Loucy (cell line): ENCODE measurements around the gene ESD.
"Not testable (repeated sequence)": the region's sequence is repeated elsewhere in the genome, so short reads cannot be mapped to it uniquely, and the experiment has no call there.

Experiments
- H2AFZ ChIP-seq: fragments of 200-600 bp; sonication (generic); 2 replicates; pipeline ENCODE4 v1.6.0; 2016; ENCODE audit warnings: antibody characterized with exemption, mild to moderate bottlenecking, low read length, moderate library complexity
- H3F3A ChIP-seq: fragments of 200-600 bp; 2 replicates; pipeline ENCODE4 v1.6.0; 2016; ENCODE audit warnings: antibody characterized with exemption, low read depth, mild to moderate bottlenecking
- H3K27me3 ChIP-seq: fragments of 200-600 bp; sonication (generic); 2 replicates; pipeline ENCODE4 v1.6.1; 2014; ENCODE audit warnings: low read length, mild to moderate bottlenecking; ENCODE audit not compliant: insufficient read depth, poor library complexity, severe bottlenecking
- H3K36me3 ChIP-seq: fragments of 200-600 bp; sonication (generic); 2 replicates; pipeline ENCODE4 v1.6.1; 2016; ENCODE audit warnings: low read length; ENCODE audit not compliant: insufficient read depth
- H3K4me1 ChIP-seq: fragments of 200-600 bp; sonication (generic); 2 replicates; pipeline ENCODE4 v1.5.1; 2014; ENCODE audit warnings: low read length, mild to moderate bottlenecking; ENCODE audit not compliant: insufficient read depth, poor library complexity, severe bottlenecking
- H3K4me2 ChIP-seq: fragments of 200-600 bp; sonication (generic); 2 replicates; pipeline ENCODE4 v1.6.0; 2014; ENCODE audit warnings: antibody characterized with exemption, low read length, low read depth, mild to moderate bottlenecking; ENCODE audit not compliant: poor library complexity, severe bottlenecking
- H3K4me3 ChIP-seq: fragments of 200-600 bp; sonication (generic); 2 replicates; pipeline ENCODE4 v1.5.1; 2014; ENCODE audit warnings: low read length, mild to moderate bottlenecking, mixed read lengths; ENCODE audit not compliant: poor library complexity, severe bottlenecking
- H3K79me2 ChIP-seq: fragments of 200-600 bp; sonication (generic); 2 replicates; pipeline ENCODE4 v1.6.1; 2014; ENCODE audit warnings: low read length; ENCODE audit not compliant: insufficient read depth
- H3K9ac ChIP-seq: fragments of 200-600 bp; sonication (generic); 2 replicates; pipeline ENCODE4 v1.6.0; 2014; ENCODE audit warnings: mild to moderate bottlenecking, low read depth, low read length, moderate library complexity; ENCODE audit not compliant: poor library complexity, severe bottlenecking
- H3K9me2 ChIP-seq: fragments of 200-600 bp; sonication (generic); replicated peaks from 2 replicates; pipeline ENCODE4 v1.6.1; 2016; ENCODE audit warnings: low read depth, low read length, mixed read lengths
- H3K9me3 ChIP-seq: fragments of 200-600 bp; sonication (generic); 2 replicates; pipeline ENCODE4 v1.6.1; 2014; ENCODE audit warnings: mild to moderate bottlenecking, antibody characterized with exemption, low read length, low read depth; ENCODE audit not compliant: insufficient read depth
- H4K20me1 ChIP-seq: fragments of 200-600 bp; sonication (generic); 2 replicates; pipeline ENCODE4 v1.6.0; 2014; ENCODE audit warnings: antibody characterized with exemption, low read length, mild to moderate bottlenecking; ENCODE audit not compliant: insufficient read depth, poor library complexity, severe bottlenecking
- EZH2phosphoT487 ChIP-seq: fragments of 200-600 bp; IDR thresholded peaks from 2 replicates; pipeline ENCODE4 v1.6.1; 2018; ENCODE audit warnings: antibody characterized with exemption, mild to moderate bottlenecking, moderate library complexity, borderline replicate concordance
- TF ChIP-seq, protein P1 (sequence below): fragments of 200-600 bp; sonication (generic); conservative IDR thresholded peaks from 2 replicates; pipeline ENCODE4 v1.5.1; 2014; ENCODE audit warnings: mild to moderate bottlenecking, antibody characterized with exemption, low read length

ESD gene

DNA sequence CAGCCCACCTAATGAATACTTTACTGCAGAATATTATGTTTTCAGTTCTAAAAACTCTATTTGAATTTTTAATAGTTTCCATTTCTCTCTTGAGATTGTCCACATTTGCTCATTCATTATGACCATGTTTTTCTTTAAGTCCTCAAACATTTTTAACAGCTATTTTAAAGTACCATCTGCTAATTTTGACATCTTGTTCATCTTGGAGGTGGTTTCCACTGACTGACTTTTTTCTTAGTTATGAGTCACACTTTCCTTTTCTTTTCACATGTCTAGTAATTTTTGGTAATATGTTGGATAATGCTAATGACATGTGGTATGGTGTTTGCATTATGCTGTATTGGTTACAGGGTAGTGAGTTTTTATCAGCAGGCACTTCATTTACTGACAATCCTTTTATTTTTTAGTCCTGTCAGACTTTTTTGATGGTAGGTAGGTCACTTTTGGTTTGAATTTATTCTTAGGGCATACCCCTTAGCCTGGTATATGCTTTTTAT lies 15.4 kb upstream of the ESD start:
- H2AFZ ChIP-seq = no peak overlapping the region
- H3K27me3 ChIP-seq = no peaks in the 10 kb centered on the region
- H3K4me1 ChIP-seq = no peaks in the 10 kb centered on the region
- H3K9me3 ChIP-seq = peaks cover 12% of the 10 kb centered on the region
- H3K9ac ChIP-seq = no peak overlapping the region
- H3K9me2 ChIP-seq = no peaks in the 10 kb centered on the region
- H3K4me2 ChIP-seq = no peak overlapping the region
- TF ChIP-seq, protein P1, sequence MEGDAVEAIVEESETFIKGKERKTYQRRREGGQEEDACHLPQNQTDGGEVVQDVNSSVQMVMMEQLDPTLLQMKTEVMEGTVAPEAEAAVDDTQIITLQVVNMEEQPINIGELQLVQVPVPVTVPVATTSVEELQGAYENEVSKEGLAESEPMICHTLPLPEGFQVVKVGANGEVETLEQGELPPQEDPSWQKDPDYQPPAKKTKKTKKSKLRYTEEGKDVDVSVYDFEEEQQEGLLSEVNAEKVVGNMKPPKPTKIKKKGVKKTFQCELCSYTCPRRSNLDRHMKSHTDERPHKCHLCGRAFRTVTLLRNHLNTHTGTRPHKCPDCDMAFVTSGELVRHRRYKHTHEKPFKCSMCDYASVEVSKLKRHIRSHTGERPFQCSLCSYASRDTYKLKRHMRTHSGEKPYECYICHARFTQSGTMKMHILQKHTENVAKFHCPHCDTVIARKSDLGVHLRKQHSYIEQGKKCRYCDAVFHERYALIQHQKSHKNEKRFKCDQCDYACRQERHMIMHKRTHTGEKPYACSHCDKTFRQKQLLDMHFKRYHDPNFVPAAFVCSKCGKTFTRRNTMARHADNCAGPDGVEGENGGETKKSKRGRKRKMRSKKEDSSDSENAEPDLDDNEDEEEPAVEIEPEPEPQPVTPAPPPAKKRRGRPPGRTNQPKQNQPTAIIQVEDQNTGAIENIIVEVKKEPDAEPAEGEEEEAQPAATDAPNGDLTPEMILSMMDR = no peak
- TF ChIP-seq EZH2phosphoT487 = no peak
- H3F3A ChIP-seq = no peaks in the 10 kb centered on the region
- H4K20me1 ChIP-seq = no peaks in the 10 kb centered on the region
- H3K36me3 ChIP-seq = no peaks in the 10 kb centered on the region
- no peaks in the 10 kb centered on the region for H3K79me2 ChIP-seq
- no peak overlapping the region for H3K4me3 ChIP-seq

DNA sequence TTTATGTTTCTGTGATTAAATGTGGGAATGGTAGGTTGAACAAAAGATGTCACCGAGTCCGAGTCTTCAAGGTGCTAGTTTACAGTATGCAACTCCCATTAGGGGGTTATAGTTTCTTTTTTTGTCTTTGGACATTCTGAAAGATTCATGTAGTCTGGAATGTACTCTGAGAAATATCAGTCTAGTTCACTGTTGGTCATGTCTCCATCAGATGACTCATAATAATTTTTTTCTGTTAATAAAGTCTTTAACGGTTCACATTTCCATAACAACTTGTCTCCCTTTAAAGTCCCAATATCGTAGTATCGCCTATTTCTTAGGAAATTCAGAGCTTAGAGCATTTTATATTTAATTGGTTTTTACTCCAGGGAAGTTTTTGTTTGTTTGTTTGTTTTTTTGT lies 13.5 kb upstream of the ESD start:
- TF ChIP-seq EZH2phosphoT487 = no peak
- TF ChIP-seq, protein P1 = no peak
- Histone ChIP-seq H3K9me2 (no peaks in the 10 kb centered on the region), H4K20me1 (no peaks in the 10 kb centered on the region), H2AFZ (no peak overlapping the region), H3K9me3 (peaks cover 12% of the 10 kb centered on the region), H3K4me3 (no peak overlapping the region), H3K4me1 (no peaks in the 10 kb centered on the region), H3K27me3 (no peaks in the 10 kb centered on the region), H3F3A (no peaks in the 10 kb centered on the region), H3K9ac (no peak overlapping the region), H3K4me2 (no peak overlapping the region), H3K36me3 (no peaks in the 10 kb centered on the region), H3K79me2 (no peaks in the 10 kb centered on the region)

DNA sequence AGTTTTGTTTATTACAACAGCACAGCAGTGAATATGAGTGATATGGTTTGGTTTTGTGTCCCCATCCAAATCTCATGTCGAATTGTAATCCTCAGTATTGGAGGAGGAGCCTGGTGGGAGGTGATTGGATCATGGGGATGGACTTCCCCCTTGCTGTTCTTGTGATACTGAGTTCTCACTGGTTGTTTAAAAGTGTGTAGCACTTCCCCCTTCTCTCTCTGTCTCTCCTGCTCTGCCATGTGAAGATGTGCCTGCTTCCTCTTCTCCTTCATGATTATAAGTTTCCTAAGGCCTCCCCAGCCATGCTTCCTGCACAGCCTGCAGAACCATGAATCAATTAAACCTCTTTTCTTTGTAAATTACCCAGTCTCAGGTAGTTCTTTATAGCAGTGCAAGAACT lies 8.0 kb upstream of the ESD start:
- H2AFZ ChIP-seq, H3K36me3 ChIP-seq, H3K4me3 ChIP-seq, H3K4me1 ChIP-seq, H3K9ac ChIP-seq, H3K27me3 ChIP-seq, H3K79me2 ChIP-seq, H3K4me2 ChIP-seq, H3F3A ChIP-seq, H4K20me1 ChIP-seq, H3K9me2 ChIP-seq, H3K9me3 ChIP-seq: not testable (repeated sequence)

DNA sequence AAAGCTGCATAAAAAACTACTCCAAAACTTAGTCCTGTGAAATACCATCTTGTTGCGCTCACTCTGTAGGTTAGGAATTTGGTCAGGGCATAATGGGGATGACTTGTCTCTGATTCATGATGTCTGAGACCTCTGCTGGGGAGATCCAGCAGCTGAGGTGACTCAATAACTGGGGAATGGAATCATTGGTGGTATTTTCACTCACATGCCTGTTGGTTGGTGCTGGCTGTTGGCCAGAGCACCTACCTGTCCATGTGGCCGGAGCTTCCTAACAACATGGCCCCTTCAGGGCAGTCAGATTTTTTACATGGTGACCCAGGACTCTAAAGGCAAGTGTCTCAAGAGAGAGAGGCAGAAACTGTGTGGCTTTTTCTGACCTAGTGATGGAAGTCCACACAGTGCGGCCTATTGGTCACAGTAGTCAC lies 7.4 kb upstream of the ESD start:
- no peaks in the 10 kb centered on the region for H3K9me2 ChIP-seq
- no peaks in the 10 kb centered on the region for H3K9me3 ChIP-seq
- H3K4me2 ChIP-seq = no peak overlapping the region
- no peak for TF ChIP-seq EZH2phosphoT487
- TF ChIP-seq, protein P1 = no peak
- H3F3A ChIP-seq = no peaks in the 10 kb centered on the region
- H3K36me3 ChIP-seq = no peaks in the 10 kb centered on the region
- H3K27me3 ChIP-seq = no peaks in the 10 kb centered on the region
- no peaks in the 10 kb centered on the region for H3K4me1 ChIP-seq
- no peak overlapping the region for H3K4me3 ChIP-seq
- no peak overlapping the region for H2AFZ ChIP-seq
- H3K9ac ChIP-seq = no peak overlapping the region
- no peaks in the 10 kb centered on the region for H3K79me2 ChIP-seq
- no peaks in the 10 kb centered on the region for H4K20me1 ChIP-seq
